ENCODE data around the gene SEC61A1.
A peak's percentile ranks its signal among the peaks of the same experiment; 100 is the strongest.

SEC61A1 gene

GRCh38 chr3:128051837-128052594 is at the start of gene SEC61A1:
SEC61A1 (plus strand) TSS chr3:128052437; CDS start chr3:128052553, 116 bp downstream.
- DNase-seq, result peak; percentile 93

GRCh38 chr3:128004661-128005060 is 47.6 kb upstream of the SEC61A1 start:
- DNase-seq, result no peak

- DNase-seq, result no peak
Observed at GRCh38 chr3:128006061-128007032, 45.9 kb upstream of the SEC61A1 start.

- DNase-seq, result no peak
Observed at GRCh38 chr3:128007033-128007424, 45.2 kb upstream of the SEC61A1 start.

GRCh38 chr3:128009952-128010846 is 42.0 kb upstream of the SEC61A1 start:
- DNase-seq, result peak; percentile 21

GRCh38 chr3:128011140-128011539 is 41.1 kb upstream of the SEC61A1 start:
- DNase-seq, result no peak

- DNase-seq, result no peak
Observed at GRCh38 chr3:128012050-128012449, 40.2 kb upstream of the SEC61A1 start.

- DNase-seq, result no peak
Observed at GRCh38 chr3:128014548-128014947, 37.7 kb upstream of the SEC61A1 start.

GRCh38 chr3:128016502-128016901 is 35.7 kb upstream of the SEC61A1 start:
- DNase-seq, result no peak

- DNase-seq, result no peak
Observed at GRCh38 chr3:128021768-128022372, 30.4 kb upstream of the SEC61A1 start.

GRCh38 chr3:128033102-128033501 is 19.1 kb upstream of the SEC61A1 start:
- DNase-seq, result no peak

- DNase-seq, result no peak
Observed at GRCh38 chr3:128036119-128036518, 16.1 kb upstream of the SEC61A1 start.

GRCh38 chr3:128040041-128040440 is 12.2 kb upstream of the SEC61A1 start:
- DNase-seq, result no peak

GRCh38 chr3:128040660-128041059 is 11.6 kb upstream of the SEC61A1 start:
- no peak for DNase-seq

GRCh38 chr3:128041344-128041743 is 10.9 kb upstream of the SEC61A1 start:
- DNase-seq, result no peak

GRCh38 chr3:128050597-128050996 is 1.6 kb upstream of the SEC61A1 start:
- peak; percentile 3 for DNase-seq

- no peak for DNase-seq
Observed at GRCh38 chr3:128051459-128051836, 789 bp upstream of the SEC61A1 start.

- DNase-seq, result peak; percentile 4
Observed at GRCh38 chr3:128052595-128053351, 536 bp downstream of the SEC61A1 start.

- DNase-seq, result no peak
Observed at GRCh38 chr3:128053614-128054013, 1.4 kb downstream of the SEC61A1 start.

GRCh38 chr3:128054367-128054766 is 2.1 kb downstream of the SEC61A1 start:
- DNase-seq, result peak; percentile 60

- no peak for DNase-seq
Observed at GRCh38 chr3:128056258-128056657, 4.0 kb downstream of the SEC61A1 start.

All from HCEC 1CT (cell line).